NCI-H1930 (cell line): ENCODE results near the gene TMEM53.
A peak's percentile ranks its signal among the peaks of the same experiment; 100 is the strongest.

Experiments
- DNase-seq, 2 experiments: peaks; one replicate each; lab custom pipeline; 2025; lab: John Stamatoyannopoulos, UW

TMEM53 gene

GRCh38 chr1:44698138-44698537 lies 23.9 kb upstream of the TMEM53 start:
- DNase-seq, result no peak

- no peak for DNase-seq
These were observed 22.6 kb upstream of the TMEM53 start for GRCh38 chr1:44696789-44697345.

GRCh38 chr1:44696101-44696500 lies 21.8 kb upstream of the TMEM53 start:
- DNase-seq, result no peak

- DNase-seq, result no peak
These were observed 21.4 kb upstream of the TMEM53 start for GRCh38 chr1:44695671-44696070.

- no peak for DNase-seq
These were observed 20.7 kb upstream of the TMEM53 start for GRCh38 chr1:44694863-44695478.

- no peak for DNase-seq
These were observed 19.6 kb upstream of the TMEM53 start for GRCh38 chr1:44693900-44694299.

- no peak for DNase-seq
These were observed 18.9 kb upstream of the TMEM53 start for GRCh38 chr1:44693159-44693558.

GRCh38 chr1:44689447-44689765 lies 15.1 kb upstream of the TMEM53 start:
- DNase-seq, result no peak

- no peak for DNase-seq
These were observed 14.6 kb upstream of the TMEM53 start for GRCh38 chr1:44688760-44689446.

- no peak for DNase-seq
These were observed 11.6 kb upstream of the TMEM53 start for GRCh38 chr1:44685881-44686280.

- no peak for DNase-seq
These were observed 10.9 kb upstream of the TMEM53 start for GRCh38 chr1:44685218-44685617.

- DNase-seq, result no peak
These were observed 10.2 kb upstream of the TMEM53 start for GRCh38 chr1:44684525-44684924.

GRCh38 chr1:44682883-44683265 lies 8.6 kb upstream of the TMEM53 start:
- DNase-seq, result no peak

- DNase-seq, result no peak
These were observed 7.9 kb upstream of the TMEM53 start for GRCh38 chr1:44681905-44682882.

GRCh38 chr1:44679468-44679867 lies 5.2 kb upstream of the TMEM53 start:
- DNase-seq, result no peak

GRCh38 chr1:44678626-44679025 lies 4.3 kb upstream of the TMEM53 start:
- DNase-seq, result no peak

- no peak for DNase-seq
These were observed 3.8 kb upstream of the TMEM53 start for GRCh38 chr1:44678120-44678519.

- peak in 1 of 2 experiments; percentile 14 for DNase-seq
These were observed 3.0 kb upstream of the TMEM53 start for GRCh38 chr1:44677201-44677766.

- DNase-seq, result no peak
These were observed 2.4 kb upstream of the TMEM53 start for GRCh38 chr1:44676484-44677200.

GRCh38 chr1:44675186-44675585 lies 905 bp upstream of the TMEM53 start:
- DNase-seq, result no peak

- no peak for DNase-seq
These were observed 587 bp downstream of the TMEM53 start for GRCh38 chr1:44673675-44674112.
